Activated naive CD4-positive, alpha-beta T cell treated with anti-CD3 and anti-CD28 coated beads, Interleukin-2, amount 50 U/mL, for 72 hours (primary cell): ENCODE measurements around the gene IQSEC1. TPM values are rescaled to one million over a fixed set of nuclear protein-coding genes. Genes with fewer than 3 reads are reported as not detected.

Experiments
- ATAC-seq, 2 donors: fragments of 150-1000 bp; cut with Tn5 transposase; 2 replicates each; pipeline ENCODE4 v1.10.0; 2021; ENCODE audit warnings: mild to moderate bottlenecking in 2 of 2, moderate library complexity in 2 of 2
- DNase-seq, 2 donors: peaks; one replicate each; pipeline ENCODE4 v3.0.0; 2021 to 2022; ENCODE audit warnings: low spot score in 2 of 2
- H3K27ac Mint-ChIP-seq, 2 donors: one replicate each; pipeline ENCODE4 v1.8.0; 2022; ENCODE audit warnings: mild to moderate bottlenecking in 2 of 2, mixed read lengths in 2 of 2
- H3K36me3 Mint-ChIP-seq, 2 donors: one replicate each; pipeline ENCODE4 v1.8.0; 2022; ENCODE audit warnings: mixed read lengths in 2 of 2
- H3K9me3 Mint-ChIP-seq, 2 donors: one replicate each; pipeline ENCODE4 v1.8.0; 2022; ENCODE audit warnings: mixed read lengths in 2 of 2
- total RNA-seq, 2 donors: library from RNA; stranded (reverse); gene quantifications; one replicate each; pipeline ENCODE4 v1.2.3, GENCODE V29; 2022

Gene IQSEC1
- total RNA-seq, 2 donors from 2014 or later, result 25.0 to 37.1 TPM

GRCh38 chr3:13047296-13048165 lies 25.7 kb downstream of the IQSEC1 start:
- Mint-ChIP-seq H3K27ac (peak overlapping the region in 1 of 2 donors; percentile 68), H3K36me3 (no peaks in the 10 kb centered on the region), H3K9me3 (no peaks in the 10 kb centered on the region)
- ATAC-seq, result no peak
- DNase-seq, result no peak

- Mint-ChIP-seq H3K36me3 (no peaks in the 10 kb centered on the region), H3K9me3 (no peaks in the 10 kb centered on the region), H3K27ac (peak overlapping the region; percentile 24 to 62)
- ATAC-seq, result peak in 1 of 2 donors; percentile 8
- DNase-seq, result no peak
These were observed 26.5 kb downstream of the IQSEC1 start for GRCh38 chr3:13046569-13047274.

- no peak for DNase-seq
- peak; percentile 75 to 76 for ATAC-seq
- H3K36me3 Mint-ChIP-seq, result no peaks in the 10 kb centered on the region
- no peaks in the 10 kb centered on the region for H3K9me3 Mint-ChIP-seq
- H3K27ac Mint-ChIP-seq, result peak overlapping the region; percentile 24 to 37
These were observed 27.2 kb downstream of the IQSEC1 start for GRCh38 chr3:13045904-13046568.

- Mint-ChIP-seq H3K27ac (peak overlapping the region; percentile 24 to 37), H3K9me3 (no peaks in the 10 kb centered on the region), H3K36me3 (no peaks in the 10 kb centered on the region)
- DNase-seq (no peak), ATAC-seq (no peak)
These were observed 27.9 kb downstream of the IQSEC1 start for GRCh38 chr3:13045241-13045903.

GRCh38 chr3:13044496-13045240 lies 28.6 kb downstream of the IQSEC1 start:
- H3K36me3 Mint-ChIP-seq, result no peaks in the 10 kb centered on the region
- DNase-seq, result no peak
- H3K27ac Mint-ChIP-seq, result no peak overlapping the region
- no peak for ATAC-seq
- H3K9me3 Mint-ChIP-seq, result no peaks in the 10 kb centered on the region

- DNase-seq (no peak), ATAC-seq (no peak)
- no peaks in the 10 kb centered on the region for H3K9me3 Mint-ChIP-seq
- no peaks in the 10 kb centered on the region for H3K36me3 Mint-ChIP-seq
- no peak overlapping the region for H3K27ac Mint-ChIP-seq
These were observed 29.6 kb downstream of the IQSEC1 start for GRCh38 chr3:13043656-13044055.

GRCh38 chr3:13042715-13043271 lies 30.4 kb downstream of the IQSEC1 start:
- no peak for DNase-seq
- no peaks in the 10 kb centered on the region for H3K9me3 Mint-ChIP-seq
- no peaks in the 10 kb centered on the region for H3K36me3 Mint-ChIP-seq
- no peak overlapping the region for H3K27ac Mint-ChIP-seq
- ATAC-seq, result no peak

GRCh38 chr3:13042127-13042701 lies 31.0 kb downstream of the IQSEC1 start:
- H3K27ac Mint-ChIP-seq, result no peak overlapping the region
- no peak for DNase-seq
- no peaks in the 10 kb centered on the region for H3K36me3 Mint-ChIP-seq
- ATAC-seq, result no peak
- no peaks in the 10 kb centered on the region for H3K9me3 Mint-ChIP-seq

- DNase-seq (no peak), ATAC-seq (no peak)
- Mint-ChIP-seq H3K27ac (peak overlapping the region in 1 of 2 donors; percentile 6), H3K9me3 (no peaks in the 10 kb centered on the region), H3K36me3 (no peaks in the 10 kb centered on the region)
These were observed 32.0 kb downstream of the IQSEC1 start for GRCh38 chr3:13041113-13041776.

GRCh38 chr3:13040361-13041074 lies 32.7 kb downstream of the IQSEC1 start:
- ATAC-seq (peak; percentile 86 to 90), DNase-seq (no peak)
- Mint-ChIP-seq H3K9me3 (no peaks in the 10 kb centered on the region), H3K27ac (peak overlapping the region; percentile 6 to 70), H3K36me3 (no peaks in the 10 kb centered on the region)

GRCh38 chr3:13039213-13039896 lies 33.9 kb downstream of the IQSEC1 start:
- H3K9me3 Mint-ChIP-seq, result no peaks in the 10 kb centered on the region
- ATAC-seq, result no peak
- H3K27ac Mint-ChIP-seq, result no peak overlapping the region
- H3K36me3 Mint-ChIP-seq, result no peaks in the 10 kb centered on the region
- DNase-seq, result no peak

- no peaks in the 10 kb centered on the region for H3K9me3 Mint-ChIP-seq
- no peak for ATAC-seq
- no peak overlapping the region for H3K27ac Mint-ChIP-seq
- DNase-seq, result no peak
- no peaks in the 10 kb centered on the region for H3K36me3 Mint-ChIP-seq
These were observed 35.6 kb downstream of the IQSEC1 start for GRCh38 chr3:13037458-13038117.

- Mint-ChIP-seq H3K36me3 (no peaks in the 10 kb centered on the region), H3K9me3 (no peaks in the 10 kb centered on the region), H3K27ac (peak overlapping the region in 1 of 2 donors; percentile 45)
- DNase-seq (no peak), ATAC-seq (no peak)
These were observed 38.4 kb downstream of the IQSEC1 start for GRCh38 chr3:13034861-13035260.
